Activated CD8-positive, alpha-beta memory T cell treated with anti-CD3 and anti-CD28 coated beads, Interleukin-2, amount 50 U/mL, for 1 hour (primary cell): ENCODE results near the gene SLC24A4.
"Not testable (repeated sequence)": the region's sequence is repeated elsewhere in the genome, so short reads cannot be mapped to it uniquely, and the experiment has no call there.

Experiments
- DNase-seq: peaks from one replicate; pipeline ENCODE4 v3.0.0-alpha.2; 2020; ENCODE audit errors: extremely low read depth

Gene SLC24A4

DNA sequence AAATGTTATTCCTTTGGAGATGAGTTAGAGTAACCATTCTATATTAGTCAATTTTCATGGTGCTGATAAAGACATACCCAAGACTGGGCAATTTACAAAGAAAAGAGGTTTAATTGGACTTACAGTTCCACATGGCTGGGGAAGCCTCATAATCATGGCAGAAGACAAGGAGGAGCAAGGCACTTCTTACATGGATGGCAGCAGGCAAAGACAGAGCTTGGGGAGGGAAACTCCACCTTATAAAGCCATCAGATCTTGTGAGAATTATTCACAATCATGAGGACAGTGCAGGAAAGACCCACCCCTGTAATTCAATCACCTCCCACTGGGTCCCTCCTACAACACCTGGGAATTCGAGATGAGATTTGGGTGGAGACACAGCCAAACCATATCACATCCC is 79.5 kb downstream of the SLC24A4 start:
- DNase-seq = not testable (repeated sequence)

DNA sequence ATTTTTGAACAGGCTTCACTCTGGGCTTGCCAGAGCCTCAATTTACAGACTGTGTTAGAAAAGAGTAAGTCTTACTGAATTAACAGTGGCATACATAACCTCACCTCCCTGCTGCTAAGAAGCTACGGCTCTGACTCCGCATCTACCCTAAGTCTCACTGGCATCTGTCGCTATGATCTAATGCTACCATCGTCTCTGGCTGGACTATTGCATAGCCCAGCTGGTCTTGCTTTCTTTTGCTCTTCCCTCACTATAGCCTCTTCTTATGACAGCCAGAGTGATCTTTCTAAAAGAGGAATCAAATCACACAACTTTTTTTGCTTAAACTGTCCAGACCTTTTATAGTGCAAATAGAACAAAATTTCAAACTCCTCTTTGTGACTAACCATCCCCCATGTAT is 81.1 kb downstream of the SLC24A4 start:
- no peak for DNase-seq

DNA sequence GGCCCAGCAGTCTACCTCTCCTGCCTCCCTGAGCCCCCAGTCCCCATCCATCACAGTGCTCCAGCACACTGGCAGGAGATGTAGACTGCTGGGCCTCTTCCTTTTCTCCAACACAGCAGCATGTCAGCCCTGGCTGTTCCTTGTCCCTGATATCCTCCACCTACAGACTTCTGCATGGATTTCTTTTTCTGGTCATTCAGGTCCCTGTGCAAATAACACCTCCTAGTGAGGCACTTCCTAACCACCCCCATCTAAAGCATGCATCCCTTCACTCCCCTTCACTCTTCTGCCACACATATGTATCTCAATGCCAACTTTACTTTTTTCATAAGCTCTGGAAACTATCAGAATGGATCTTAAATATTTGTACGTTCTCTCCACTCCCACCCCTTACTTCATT is 81.5 kb downstream of the SLC24A4 start:
- no peak for DNase-seq

DNA sequence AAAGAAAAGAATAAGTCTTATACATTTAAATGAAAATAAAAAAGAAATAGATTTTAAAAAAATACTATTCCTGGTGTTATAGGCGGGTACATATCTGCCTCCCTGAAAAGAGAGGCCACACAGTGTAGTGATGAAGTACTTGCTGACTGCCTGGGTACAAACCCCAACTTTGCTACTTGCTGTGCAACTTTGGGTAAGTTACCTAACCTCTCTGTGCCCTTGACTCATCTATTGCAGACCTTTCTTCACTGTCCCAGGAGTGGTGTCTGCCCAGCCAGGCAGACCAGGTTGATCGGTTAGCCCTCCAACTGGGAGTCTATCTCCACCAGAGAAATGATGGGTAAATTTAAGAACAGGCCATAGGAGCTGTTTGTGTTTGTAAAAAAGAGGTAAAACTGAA is 82.0 kb downstream of the SLC24A4 start:
- DNase-seq = no peak

DNA sequence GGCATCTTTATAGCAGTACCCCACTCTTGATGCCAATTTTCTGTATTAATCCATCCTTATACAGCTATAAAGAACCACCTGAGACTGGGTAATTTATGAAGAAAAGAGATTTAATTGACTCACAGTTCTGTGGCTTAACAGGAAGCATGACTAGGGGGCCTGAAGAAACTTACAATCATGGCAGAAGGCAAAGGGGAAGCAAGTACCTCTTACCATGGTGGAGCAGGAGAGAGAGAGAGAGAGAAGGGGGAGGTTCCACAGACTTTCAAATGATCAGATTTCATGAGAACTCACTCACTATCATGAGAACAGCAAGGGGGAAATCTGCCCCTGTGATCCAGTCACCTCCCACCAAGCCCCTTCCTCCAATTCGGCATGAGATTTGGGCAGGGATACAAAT is 84.4 kb downstream of the SLC24A4 start:
- DNase-seq = no peak

DNA sequence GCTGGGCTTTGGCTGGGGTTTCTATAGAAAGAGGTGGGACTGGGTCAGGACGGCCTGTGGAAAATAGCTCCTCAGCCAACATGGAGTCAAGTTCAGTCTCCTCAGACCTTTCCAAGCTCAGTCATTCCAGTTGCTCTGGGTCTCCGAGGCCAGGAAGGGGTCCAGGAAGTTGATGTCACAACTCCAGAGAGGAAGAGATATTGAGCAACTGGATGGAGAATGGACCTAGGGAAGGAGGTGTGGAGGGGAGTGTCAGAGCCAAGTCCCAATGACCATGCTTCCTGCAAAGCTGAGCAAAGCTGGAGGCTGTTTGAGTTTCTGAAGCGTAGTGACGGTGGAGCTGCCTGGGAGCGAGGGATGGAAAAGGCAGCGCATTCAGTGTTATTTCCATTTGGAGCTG is 86.1 kb downstream of the SLC24A4 start:
- DNase-seq = no peak

DNA sequence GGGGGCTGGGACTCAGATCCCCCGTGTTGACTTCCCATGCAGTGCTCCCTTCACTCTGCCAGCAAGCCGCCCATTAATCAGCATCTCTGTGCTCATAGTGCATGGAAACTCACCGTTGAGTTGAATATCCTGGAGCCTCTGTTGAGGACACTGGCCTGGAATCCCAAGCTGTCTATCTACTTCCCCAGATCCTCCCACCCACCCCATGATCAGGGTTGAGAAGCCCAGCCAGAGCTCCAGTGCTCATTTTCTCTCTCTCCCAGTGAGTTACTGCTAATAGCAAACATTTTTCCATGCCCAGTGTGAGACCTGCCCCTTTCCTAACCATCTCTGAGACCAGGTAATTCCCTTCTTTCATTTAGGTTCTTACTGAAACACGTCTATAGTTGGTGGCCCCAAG is 88.2 kb downstream of the SLC24A4 start:
- no peak for DNase-seq

DNA sequence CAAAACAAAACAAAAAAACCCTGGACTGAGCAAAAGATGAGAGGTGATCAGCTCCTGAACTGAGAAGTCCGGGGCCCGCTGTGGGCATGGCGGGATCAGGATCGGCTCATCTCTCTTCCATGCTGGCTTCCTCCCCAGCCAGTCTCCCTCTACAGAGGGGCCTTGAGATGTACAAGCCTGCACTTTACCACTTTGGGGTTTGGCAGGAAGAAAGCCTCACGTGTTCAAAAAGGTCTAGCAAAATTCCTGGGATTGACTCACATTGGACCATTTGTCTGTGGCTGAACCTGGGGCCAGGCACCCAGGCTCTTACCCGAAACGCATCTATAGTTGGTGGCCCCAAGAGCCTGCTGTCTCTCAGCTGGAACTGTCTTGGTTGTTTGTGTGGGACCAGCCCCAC is 89.0 kb downstream of the SLC24A4 start:
- no peak for DNase-seq

DNA sequence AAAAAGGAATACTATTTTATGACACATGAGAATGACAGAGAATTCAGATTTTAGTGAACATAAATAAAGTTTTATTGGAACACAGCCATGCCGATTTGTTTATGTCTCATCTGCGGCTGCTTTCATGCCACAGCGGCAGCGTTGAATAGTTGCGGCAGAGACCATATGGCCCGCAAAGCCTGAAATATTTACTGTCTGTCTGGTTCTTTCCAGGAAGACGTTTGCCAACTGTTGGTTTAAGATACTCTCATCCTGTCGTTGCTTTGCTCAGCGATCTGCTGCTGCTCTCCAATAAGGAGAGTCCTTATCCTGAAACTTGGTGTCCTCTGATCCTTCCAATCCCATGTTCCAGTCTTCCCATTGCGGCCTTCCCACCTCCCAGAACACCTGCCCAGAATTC is 89.9 kb downstream of the SLC24A4 start:
- DNase-seq = no peak

DNA sequence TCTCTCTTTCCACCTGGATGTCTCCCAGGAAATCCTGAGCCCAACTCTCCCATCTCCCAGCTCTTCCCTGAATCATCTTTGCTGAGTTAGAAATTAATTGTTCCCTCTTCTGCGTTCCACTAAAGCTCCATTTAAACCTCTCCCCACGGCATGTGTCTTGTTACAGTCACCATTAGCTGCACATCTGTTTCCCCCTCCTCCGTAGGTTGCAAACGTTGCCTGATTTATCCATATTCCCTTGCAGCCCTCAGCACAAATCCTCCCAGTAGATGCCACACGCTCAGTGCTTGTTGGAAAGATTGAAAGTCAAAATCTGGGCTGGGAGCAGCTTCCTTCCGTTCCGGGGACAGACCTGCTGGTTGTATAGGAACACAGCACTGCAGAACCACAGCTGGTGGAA is 90.4 kb downstream of the SLC24A4 start:
- DNase-seq = no peak

DNA sequence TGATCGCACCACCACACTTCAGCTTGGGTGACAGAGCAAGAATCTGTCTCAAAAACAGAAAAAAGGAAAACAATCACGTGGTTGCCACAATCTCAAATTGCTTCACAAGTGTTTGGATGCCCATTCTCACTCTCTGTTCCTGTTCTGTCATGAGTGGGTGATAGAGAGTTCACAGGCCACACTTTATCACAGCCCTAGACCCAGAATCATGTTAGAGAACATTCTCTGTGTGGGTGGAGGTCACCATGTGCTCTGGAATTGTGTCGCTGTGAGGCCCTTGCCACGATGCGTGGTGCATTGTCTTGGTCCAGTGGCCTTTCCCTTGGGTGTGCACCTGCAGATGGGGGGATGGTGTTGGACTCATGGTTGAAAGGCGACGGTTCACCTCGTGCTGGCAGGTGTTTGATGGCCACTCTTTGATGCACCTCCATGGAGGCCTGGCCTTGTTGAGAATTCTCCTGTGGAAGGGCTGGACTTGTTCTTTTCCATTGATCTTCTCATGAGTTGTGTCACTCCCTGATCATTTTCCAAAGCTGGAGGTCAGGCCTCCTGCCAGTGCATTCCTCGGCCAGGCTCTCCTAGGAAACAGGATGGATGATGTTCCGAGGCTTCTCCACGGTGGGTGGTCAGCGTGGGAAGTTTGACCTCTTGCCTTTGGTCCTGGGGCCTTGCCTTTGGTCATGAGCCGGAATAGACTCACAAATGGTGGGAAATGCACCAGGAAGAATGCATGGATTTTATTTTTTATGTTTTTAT is 91.9 kb downstream of the SLC24A4 start:
- DNase-seq = no peak

DNA sequence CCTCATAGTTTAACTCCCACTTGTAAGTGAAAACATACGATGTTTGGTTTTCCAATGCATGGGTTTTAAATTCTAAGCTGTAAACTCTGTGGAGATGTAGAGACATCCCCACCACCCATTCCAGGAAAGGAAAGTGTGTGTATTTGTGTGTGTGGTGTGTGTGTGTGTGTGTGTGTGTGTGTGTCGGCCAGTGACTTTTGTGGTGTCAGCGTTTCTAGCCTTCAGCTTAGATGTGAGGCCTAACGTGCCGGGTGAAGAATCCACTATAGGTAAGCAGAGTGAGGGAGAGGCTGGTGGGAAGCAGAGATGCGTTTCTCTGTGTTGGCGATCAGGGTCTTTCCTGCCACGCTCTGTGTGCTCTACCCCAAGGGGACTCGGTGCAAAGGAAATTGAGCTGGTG is 93.0 kb downstream of the SLC24A4 start:
- no peak for DNase-seq

DNA sequence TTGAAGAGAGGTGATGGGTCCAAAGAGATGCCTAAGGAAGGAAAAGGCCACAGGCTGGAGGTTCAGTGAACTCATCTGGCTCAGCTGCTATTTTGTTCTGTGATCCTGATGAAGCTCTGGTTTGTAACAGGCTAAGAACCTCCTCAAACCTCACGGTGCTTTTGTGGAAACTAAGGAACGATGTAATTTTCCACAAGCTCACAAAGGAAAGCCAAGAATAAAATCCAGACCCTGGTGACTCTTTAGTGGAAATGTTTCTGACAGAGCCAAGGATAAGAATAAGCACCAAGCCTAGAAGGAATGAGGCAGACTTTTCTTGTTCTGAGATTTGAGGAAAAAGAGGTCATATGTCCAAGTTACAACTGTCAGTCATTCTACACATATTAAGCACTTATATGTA is 93.6 kb downstream of the SLC24A4 start:
- DNase-seq = no peak

DNA sequence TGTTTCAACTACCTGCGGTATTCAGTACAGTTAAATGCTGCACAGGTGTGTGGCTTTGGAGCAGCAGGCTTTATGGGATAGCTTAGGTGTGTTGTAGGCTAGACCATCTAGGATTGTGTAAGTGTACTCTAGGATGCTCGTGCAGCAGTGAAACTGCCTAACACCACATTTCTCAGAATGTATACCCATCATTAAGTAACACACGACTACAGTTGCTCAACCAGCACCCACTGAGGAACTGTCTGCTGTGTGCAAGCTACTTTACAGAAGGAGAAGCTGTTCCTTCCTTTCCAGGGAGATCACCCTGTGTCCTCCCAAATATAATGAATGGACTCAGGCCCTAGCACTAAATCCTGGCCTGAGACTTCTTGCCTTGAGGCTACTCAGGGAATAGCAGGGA is 94.8 kb downstream of the SLC24A4 start:
- no peak for DNase-seq

DNA sequence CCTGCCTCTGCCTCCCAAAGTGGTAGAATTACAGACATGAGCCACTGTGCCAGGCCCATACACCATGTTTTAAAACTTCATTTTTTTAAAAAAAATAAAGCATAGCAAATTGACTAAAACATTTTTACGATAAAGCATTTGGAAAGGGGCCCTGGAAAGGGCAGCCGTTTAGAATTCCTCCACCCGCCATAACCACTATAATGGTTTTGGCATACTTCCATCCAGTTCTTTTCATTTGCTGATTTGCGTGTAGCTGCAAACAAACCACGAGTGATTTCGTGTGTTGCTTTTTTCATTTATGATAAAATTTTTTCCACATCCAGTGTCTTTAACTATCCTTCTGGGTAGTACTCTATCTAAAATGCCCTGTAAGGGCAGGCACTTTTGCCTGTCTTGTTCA is 98.8 kb downstream of the SLC24A4 start:
- no peak for DNase-seq

DNA sequence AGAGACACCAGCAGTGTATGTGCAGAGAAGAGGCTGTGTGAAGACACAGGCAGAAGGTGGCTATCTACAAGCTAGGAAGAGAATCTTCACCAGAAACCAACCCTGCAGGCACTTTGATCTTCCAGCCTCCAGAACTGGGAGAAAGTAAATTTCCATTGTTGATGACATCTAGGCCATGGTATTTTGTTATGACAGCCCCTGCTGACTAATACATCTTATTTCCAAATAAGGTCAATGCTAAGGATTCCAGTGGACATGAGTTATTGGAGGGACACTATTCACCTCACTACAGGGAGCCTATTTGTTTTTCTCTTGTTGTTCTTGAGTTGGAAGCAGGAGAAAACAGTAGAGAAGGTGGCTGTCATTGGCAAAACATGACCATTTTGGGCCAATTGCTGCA is 102.1 kb downstream of the SLC24A4 start:
- no peak for DNase-seq

DNA sequence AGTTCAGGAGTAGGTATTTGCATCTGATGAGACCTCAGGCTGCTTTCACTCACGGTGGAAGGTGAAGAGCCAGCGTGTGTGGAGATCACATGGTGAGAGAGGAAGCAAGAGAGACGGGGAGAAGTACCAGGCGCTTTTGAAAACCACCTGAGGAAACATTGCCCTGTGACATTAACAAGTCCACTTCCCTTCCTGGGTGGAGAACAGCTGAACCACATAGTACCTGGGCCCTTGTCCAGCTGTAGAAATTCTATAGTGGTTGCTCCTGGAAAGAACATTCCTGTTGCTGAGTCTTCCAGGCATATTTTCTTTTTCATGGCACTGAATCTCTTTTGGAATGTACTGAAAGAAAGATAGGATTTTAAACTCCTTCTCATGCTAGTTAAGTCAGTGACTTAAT is 103.3 kb downstream of the SLC24A4 start:
- no peak for DNase-seq

DNA sequence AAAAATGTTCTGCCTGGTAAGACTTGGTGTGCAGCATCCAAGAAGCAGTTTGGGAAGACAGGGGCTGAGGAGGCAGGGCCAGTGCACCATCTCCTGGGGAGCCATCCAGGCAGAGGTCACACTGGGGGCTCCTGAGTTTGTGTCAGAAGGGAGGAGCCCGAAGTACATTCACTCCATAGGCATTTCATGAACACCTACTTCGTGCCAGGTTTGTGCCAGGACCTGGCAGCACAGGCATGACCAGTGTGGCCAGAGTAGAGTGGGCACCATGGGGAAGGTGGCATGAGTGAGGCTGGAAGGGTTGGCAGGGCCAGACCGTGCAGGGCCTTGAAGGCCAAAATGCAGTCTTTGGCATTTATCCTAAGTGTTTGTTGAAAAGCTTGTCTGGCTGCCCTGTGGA is 104.1 kb downstream of the SLC24A4 start:
- DNase-seq = no peak

DNA sequence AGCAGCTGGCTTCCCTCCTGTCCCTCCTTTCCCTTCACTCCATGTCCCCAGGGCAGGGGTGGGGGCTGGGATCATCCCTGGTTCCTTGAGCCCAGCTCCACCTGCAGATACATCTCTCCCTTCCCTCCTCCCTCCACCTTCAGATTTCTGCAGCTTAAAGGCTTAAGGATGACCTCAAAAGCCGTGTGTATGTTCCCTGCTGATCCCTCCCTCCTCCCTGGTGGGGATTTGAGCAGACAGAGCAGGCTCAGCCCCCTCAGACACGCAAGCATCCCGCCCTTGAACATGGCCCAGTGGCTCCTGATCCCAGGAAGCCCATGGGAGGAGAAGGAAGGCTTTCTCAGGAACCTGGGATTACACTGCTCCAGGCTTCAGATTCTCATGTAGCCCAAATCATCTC is 107.7 kb downstream of the SLC24A4 start:
- no peak for DNase-seq

DNA sequence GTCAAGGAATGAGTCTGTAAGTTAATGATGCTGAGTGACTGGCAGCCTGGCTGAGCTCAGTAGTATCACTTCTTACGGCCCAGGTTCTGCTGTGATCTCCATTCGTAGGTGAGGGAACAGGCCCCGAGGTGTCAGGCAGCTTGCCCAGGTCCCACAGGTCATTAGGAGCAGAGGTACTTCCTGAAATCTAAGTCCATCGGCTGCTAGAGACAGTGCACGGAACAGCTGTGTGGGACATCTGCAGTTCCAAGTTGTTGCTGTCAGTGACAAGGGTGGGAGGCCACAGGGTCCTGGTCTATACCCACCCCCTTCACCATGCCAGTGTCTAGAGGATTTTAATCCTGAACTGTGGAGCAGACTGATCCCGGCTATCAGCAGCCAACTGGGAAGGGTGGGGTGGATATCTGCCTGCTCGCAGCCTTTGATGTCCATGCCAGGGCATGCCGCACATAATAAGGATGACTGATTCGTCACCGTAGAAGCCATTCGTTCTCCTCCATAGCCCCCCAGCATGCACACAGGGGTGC is 108.3 kb downstream of the SLC24A4 start:
- DNase-seq = no peak

DNA sequence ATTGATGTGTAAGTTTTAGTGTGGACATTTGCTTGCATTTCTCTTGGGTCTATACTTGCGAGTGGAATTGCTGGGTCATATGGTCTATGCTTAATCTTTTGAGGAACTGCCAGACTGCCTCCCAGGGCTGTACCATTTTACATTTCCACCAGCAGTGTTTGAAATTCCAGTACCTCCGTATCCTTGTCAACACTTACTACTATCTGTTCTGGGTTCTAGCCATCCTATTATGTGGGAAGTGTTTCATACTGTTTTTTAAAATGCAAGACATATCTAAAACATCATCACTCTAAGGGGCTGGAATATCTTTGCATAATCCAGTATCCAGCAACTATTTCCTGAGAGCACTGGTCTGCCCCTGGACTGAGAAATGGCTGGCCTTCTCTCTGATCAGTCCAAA is 110.4 kb downstream of the SLC24A4 start:
- no peak for DNase-seq

DNA sequence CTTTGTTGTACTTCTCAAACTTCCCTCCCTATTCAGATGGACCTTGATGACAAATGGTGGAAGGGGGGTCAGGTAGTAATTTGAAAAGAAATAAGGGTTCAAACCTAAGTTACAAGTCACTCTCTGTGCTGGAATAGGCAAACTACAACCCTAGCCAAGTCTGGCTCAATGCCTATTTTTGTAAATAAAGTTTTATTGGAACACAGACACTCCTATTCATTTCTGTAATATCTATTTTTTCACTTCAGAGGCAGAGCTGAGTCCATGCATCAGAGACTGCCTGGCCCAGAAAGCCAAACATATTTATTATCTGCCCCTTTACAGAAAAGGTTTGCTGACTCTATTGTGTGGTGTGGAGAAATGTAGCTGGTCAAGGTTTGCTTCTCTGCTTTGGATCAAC is 112.2 kb downstream of the SLC24A4 start:
- no peak for DNase-seq

DNA sequence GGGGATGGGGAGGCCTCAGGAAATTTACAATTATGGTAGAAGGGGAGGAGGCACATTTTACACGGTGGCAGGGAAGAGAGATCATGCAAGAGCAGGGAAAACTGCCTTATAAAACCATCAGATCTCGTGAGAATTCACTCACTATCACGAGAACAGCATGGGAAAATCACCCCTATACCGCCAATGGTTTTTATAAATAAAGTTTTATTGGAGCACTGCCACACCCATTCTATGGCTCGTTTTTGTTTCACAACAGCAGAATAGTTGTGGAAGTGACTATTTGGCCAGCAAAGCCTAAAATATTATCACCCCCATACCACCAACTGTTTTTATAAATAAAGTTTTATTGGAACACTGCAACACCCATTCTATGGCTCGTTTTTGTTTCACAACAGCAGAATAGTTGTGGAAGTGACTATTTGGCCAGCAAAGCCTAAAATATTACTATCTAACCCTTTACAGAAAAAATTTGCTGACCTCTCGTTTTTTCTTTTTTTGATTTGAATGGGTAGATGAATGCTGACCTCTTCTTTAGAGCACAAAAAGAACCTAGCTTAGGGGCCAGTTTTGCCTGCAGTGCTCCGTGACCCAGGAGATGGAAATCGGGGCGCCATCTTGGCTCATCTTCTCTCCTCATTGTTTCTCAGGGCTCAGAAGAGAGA is 113.3 kb downstream of the SLC24A4 start:
- DNase-seq = no peak

DNA sequence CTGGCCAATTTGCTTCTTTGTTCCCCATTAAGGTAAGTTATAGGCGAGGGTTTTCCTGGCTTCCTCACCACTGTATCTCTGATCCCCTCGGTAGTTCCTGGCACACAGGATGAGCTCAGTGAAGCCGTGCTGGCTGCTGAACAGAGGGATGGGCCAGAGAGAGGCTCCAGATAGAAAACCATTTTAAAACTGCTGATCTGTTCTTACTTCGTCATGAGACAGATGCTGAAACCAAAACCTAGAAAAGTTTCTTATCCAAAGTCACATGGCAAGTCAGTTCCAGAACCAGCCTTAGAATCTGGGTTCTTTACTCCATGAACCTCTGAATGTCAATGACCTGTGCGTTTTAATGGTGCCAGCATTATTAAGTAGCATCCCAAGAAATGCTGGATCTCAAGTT is 114.3 kb downstream of the SLC24A4 start:
- no peak for DNase-seq
